Stimulated activated CD8-positive, alpha-beta memory T cell treated with anti-CD3 and anti-CD28 coated beads, Interleukin-2, amount 100 ng/mL, for 1 hour (primary cell): ENCODE results near the gene GAS6.
"Not testable (repeated sequence)": the region's sequence is repeated elsewhere in the genome, so short reads cannot be mapped to it uniquely, and the experiment has no call there.

Source experiments
- DNase-seq, 2 donors: peaks; one replicate each; pipeline ENCODE4 v3.0.0-alpha.2; 2020; ENCODE audit warnings: low read depth in 2 of 2

The GAS6 gene

GRCh38 chr13:113863524-113864272 lies at the start of gene GAS6:
GAS6 (minus strand) TSS chr13:113864076; CDS start chr13:113863920, 156 bp downstream.
- no peak for DNase-seq

DNA sequence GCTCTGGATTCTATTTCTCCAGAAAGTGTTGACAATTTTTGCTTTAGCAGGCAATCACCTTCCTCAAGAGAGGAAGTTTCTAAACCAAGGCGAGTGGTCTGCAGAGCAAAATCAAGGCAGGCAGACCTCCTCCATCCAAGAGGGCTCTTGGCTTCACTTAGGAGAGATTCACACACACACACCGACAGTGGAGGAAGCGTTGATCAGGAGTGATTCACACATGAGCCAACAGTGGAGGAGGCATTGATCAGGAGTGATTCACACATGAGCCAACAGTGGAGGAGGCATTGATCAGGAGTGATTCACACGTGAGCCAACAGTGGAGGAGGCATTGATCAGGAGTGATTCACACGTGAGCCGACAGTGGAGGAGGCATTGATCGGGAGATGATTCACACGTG lies 49.5 kb upstream of the GAS6 start:
- DNase-seq, result not testable (repeated sequence)

GRCh38 chr13:113912596-113912995 lies 48.7 kb upstream of the GAS6 start:
- no peak for DNase-seq

- DNase-seq, result no peak
Observed at GRCh38 chr13:113907635-113908617, 44.0 kb upstream of the GAS6 start.

DNA sequence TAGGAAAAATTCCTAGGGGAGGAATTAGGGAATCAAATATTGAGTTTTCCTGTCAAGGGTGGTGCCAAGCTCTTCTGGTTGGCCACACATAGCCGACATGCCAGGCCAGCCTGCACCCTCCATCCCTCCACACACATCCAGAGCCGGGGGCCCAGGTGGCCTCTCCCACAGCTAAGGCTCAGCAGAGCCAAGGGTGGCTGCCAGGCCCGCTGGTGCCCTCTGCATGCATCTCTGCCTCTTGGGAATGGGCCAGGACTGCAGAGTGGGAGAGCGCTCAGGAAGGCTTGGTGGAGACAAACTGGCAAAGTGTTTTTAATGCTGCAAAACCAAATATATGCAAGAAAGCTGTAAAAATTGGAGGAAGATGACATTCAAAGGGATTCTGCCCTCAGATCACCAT lies 42.7 kb upstream of the GAS6 start:
- DNase-seq, result no peak

DNA sequence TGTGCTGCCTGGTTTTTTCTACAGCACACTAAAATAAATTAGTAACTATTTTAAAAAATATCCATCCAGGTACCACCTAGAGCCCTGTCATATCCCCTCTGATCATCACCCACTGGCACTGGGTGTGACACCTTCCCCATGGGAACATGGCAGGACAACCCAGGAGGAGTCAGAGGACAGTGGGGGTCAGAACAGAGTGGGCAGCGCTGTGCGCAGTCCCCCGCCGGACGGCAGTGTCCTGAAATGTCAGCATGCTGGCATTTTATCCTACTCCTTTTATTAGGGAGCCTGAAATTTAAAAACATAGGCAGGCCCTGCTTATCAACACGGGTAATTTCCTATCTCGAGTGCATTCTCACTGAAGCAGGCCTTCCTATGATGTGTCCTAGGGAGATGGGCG lies 42.1 kb upstream of the GAS6 start:
- no peak for DNase-seq

DNA sequence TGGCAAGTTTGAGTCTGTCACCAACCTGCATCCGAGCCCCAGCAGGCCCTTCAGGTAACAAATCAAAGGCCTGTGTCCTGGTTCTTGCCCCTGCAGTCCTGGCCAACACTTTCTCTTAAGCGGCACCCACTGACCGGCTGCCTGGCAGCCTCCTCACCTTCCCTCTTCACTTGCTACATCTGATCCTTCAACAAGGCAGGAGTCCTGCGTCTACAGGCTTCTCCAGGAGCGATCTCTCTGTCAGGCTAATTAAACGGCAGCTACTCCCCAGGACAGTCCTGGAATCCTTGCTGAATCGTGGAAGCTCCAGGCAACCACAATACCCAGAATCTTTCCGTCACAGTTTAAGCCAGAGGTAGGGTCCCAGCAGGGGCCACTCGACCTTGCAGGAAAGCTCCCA lies 41.1 kb upstream of the GAS6 start:
- DNase-seq, result no peak

- DNase-seq, result no peak
Observed at GRCh38 chr13:113904411-113904810, 40.5 kb upstream of the GAS6 start.

DNA sequence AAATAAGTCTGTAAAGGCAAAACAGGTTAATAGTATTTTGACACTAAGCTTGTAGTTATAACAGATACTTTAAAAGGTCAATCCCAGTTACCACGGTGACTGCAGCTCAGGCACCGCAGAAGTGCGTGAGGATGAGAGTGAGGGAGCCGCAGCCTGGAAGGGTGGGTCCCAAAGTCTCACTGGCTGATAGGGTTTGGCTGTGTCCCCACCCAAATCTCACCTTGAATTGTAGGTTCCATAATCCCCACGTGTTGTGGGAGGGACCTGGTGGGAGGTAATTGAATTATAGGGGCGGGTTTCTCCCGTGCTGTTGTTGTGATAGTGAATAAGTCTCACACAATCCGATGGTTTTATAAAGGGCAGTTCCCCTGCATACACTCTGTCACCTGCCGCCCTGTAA lies 40.0 kb upstream of the GAS6 start:
- no peak for DNase-seq

DNA sequence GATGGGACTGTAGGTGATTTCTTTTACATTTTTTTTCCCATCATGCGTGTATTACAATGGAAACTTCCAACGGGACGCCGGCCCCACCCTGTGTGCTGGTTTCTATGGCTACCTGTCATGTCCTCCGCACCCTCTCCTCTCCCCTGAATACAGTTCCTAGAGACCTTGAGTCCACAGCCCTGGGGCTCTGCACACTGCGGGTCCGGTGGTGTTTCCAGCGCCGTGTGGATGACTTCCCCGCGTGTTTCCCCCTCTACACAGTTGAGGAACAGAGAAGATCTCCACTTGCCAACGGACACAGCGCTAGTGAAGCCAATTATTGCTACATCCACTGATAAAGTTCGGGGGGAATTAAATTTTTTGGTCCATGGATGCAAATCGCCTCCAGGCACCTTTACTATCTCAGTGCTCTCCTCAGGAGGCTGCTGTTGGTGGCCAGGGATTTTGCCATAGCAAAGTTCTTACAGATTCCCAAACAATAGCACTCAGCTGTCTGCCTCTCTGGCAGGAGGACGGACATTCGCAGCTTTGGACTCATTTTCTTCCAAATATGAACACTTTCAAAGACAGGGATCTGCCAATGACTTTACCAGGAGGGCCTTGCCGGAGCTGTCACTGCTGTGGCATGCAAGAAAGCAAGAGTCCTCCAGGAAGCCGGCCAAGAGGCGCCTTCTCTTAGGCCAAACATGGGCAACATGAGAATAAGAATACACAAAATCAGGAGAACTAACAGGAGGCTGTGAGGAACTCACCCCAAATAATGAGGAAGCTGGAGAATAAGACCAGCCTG lies 39.3 kb upstream of the GAS6 start:
- no peak for DNase-seq

DNA sequence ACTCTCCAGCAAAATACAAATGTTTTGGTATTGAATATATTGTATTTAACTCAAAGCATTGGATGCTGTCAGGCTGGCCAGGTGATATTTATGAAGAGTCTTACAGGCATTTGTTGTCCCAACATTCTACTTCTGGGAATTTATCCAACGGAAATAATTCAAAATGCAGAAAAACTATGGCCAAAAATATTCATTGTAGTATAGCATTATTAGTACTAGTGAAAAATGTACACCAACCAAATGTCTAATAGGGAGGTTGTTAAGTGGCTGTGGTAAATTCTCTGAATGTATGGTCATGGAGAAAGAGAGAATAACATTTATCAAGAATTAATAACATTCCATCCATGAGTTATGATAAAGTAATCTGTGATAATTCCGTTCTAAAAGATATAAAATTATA lies 38.6 kb upstream of the GAS6 start:
- no peak for DNase-seq

DNA sequence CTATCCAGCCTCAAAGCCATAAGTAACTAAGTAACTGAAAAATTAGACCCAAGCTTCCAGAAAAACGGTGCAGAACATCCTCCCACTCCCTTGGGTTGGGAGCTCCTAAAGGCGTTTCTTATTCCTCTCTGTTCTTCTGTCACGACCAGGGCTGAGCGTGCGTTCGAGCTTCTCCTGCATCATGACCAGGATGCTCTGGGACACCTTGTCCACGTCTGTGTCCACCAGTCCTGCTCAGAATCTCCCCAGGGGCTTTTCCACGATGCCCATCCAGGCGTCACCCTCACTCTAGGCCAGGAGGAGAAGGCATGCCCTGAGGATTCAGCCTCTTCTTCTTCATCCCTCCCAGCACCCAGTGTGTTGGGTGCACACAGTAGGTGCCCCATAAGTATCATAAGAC lies 37.8 kb upstream of the GAS6 start:
- DNase-seq, result no peak

DNA sequence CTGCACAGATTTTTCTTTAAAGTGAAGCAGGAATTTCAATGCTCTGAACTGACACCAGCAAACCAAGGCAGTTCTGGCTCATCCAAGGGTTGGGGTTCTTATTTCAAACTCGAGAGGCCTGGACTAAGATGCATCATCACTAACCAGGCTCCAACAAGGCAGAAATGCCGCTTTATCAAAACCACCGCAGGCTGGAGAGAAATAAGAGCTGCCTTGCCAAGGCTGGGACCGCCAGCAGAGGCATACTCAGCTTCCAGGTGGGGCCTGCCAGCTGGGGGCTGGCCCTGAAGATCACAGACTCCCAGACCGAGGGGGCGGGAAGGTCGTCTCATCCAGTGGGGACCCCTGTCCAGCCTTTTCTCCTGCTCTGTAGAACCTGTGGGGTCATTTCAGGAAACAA lies 37.4 kb upstream of the GAS6 start:
- no peak for DNase-seq

GRCh38 chr13:113900646-113901045 lies 36.8 kb upstream of the GAS6 start:
- no peak for DNase-seq

DNA sequence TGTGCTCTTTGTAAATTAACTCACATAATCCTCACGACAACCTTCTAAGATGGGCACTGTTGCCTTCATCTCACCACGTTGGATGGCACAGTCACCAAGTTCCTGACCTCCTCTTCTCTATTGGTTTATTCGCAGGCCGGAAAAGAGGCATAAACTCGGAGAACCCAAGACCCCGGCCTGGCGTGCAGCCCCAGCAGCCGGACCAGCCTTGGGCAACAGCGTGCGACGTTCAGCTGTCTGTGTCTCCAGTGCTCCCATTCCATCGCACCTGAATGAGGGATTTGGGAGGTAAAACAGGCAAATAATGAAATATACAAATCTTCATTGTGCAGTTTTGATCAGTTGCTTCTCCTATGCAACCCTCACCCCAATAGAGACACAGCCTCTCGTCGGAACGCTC lies 34.5 kb upstream of the GAS6 start:
- no peak for DNase-seq

DNA sequence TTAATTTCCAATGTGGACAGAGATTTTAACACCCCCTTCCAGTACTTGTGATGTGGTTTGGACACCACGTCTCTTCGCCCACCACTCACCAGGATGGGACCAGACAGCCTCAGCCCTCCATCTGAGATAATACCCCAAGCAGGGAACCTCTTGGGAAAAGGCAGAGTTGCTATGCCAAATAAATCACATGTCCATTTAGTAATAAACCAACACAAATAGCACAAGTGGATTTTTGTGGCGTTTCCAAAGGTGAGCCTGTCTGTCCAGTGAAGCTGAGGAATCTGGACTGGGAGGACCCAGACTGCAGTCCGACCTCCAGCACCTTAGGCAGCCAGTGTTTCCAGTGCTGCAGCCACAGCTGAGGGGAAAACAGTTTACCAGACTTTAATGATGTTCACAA lies 34.1 kb upstream of the GAS6 start:
- DNase-seq, result no peak

DNA sequence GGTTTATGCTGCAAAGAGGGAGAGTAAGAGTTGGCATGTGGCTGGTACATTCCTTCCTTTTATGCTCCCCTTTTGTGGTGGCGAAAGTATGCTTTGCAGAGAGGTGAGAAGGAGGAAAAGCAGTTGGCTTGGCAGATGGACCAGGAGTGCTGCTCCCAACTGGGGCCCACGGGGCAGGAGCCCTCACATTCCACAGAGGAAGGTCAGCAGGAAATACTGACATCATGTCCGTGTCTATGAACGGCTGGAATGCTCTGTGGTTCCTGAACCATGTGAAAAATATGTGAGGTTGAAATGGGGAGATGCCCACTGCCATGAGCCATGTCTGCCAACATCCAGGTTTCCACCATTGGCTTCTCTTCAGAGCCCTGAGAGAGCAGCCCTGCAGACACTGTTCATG lies 33.3 kb upstream of the GAS6 start:
- DNase-seq, result no peak

DNA sequence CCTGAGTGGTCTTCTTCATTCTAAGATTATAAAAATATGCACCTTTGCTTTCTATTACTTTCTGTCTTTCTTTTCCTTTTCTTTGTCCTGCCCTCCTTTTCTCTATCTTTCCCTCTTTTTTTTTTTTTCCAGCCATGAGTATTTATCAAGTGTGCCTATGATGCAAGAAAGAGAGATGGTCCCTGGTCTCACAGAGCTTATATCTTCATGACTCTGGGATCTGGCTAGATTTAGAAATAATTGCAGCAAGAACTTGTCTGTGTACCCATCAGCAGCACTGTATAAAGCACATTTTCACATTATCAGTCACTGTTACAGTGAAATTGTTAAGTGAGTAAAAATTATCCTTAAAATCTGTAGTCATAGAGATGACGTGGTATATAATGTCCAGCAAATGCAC lies 31.6 kb upstream of the GAS6 start:
- DNase-seq, result no peak

GRCh38 chr13:113890774-113891480 lies 27.1 kb upstream of the GAS6 start:
- no peak for DNase-seq

- no peak for DNase-seq
Observed at GRCh38 chr13:113889467-113889866, 25.6 kb upstream of the GAS6 start.

- no peak for DNase-seq
Observed at GRCh38 chr13:113888701-113889330, 24.9 kb upstream of the GAS6 start.
